AG08396 (cell line): ENCODE results near the gene NAT10.
"Not testable (repeated sequence)": the region's sequence is repeated elsewhere in the genome, so short reads cannot be mapped to it uniquely, and the experiment has no call there.

Experiments used
- DNase-seq: peaks from one replicate; pipeline ENCODE4 v3.0.0; 2012; ENCODE audit warnings: low spot score, mixed read lengths

NAT10 gene

DNA sequence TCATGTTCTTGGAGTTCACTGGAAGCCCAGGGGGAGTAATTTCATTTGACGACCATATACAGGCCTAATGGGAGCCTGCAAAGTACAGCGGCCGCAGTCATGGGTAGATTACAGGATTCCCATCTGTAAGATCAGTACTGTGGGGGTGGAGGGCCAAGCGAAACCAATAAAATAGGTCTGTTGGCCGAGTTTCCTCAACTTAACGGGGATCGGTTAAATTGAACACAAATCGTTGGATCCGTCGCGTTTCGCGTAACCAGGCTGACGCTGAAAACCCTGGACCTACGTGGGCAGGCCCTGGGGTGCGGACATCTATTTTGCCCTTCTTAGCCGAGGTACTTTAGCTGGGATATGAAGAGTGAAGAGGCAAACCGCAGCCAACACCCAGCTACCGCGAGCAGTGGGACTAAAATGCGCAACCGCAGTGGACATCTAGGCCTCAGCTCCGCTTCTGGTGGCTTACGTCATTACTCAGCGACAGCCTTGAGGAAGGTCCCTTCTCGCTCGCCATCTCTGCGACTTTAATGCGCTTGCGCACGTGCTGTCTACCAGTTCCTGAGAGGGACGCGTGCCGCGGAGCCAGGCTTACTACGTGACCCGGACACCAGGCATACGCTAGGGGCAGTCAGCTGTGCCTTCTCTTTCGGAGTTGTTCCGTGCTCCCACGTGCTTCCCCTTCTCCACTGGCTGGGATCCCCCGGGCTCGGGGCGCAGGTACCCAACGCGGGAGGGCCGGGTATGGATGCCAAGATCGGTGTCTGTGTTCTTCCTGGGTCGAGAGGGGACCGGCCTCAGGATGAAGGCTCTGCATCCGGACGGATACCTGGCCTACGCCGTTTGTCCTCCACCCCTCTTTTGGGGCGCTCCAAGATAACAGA is at the start of gene NAT10:
NAT10 (plus strand) TSS at position 551 of the 878 bp plus-strand sequence. CDS start 2,597 bp downstream, outside the sequence.
- peak; percentile 96 for DNase-seq

GRCh38 chr11:34056672-34057071 is 48.8 kb upstream of the NAT10 start:
- DNase-seq = no peak

GRCh38 chr11:34063061-34063795 is 42.2 kb upstream of the NAT10 start:
- DNase-seq = peak; percentile 20

DNA sequence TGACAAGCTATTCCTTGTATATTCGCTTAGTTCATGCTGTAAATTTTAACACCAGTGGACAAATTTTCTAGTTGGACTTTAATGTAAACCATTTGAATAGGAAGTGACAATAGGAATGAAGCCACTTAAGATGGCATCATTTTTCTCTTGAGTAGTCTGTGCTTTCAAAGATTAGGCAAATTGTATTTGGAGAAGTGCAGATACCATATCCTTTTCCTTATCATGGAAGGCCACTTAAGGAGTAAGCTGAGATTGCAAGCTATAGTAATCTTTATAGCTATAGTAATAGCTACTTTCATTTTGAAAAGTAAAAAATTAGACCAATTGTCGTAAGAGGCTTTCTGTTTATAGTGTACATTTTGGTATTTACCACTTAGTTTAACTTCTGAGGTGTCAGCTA is 41.1 kb upstream of the NAT10 start:
- DNase-seq = no peak

DNA sequence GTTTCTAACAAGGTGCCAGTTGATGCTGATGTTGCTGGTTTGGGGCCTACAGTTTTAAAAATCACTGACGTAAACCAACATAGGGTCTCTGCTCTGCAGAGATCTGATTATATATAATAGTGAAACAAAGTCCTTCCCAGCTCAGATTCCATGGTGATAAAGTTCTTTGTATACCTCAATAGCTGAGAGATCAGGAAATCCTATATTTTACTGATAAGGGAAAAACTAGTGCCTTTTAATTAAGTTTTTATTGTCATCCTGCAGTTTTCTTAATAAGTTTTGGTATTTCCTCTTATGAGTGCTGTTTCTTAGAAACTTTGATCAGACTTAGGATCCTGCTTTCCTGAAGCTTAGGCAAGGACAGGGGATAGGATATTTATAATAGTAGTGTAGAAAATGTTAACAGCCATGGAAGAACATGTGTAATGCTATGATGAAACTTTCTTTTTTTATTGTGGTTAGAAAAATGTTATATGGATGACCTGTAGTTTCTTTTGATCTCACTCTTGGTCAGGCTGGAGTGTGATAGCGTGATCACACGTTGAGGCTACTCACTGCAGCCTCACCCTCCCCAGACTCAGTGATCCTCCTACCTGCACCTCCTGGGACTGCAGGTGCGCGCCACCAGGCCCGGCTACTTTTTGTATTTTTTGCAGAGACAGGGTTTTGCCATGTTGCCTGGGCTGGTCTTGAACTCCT is 39.8 kb upstream of the NAT10 start:
- DNase-seq = no peak

DNA sequence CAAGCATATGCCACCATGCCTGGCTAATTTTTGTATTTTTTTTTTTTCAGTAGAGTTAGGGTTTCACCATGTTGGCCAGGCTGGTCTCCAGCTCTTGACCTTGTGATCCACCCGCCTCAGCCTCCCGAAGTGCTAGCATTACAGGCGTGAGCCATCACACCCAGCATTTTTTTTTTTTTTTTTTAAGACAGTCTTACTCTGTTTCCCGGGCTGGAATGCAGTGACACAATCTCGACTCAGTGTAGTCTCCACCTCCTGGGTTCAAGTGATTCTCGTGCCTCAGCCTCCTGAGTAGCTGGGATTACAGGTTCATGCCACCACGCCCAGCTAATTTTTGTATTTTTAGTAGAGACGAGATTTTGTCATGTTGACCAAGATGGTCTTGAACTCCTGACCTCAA is 38.7 kb upstream of the NAT10 start:
- DNase-seq = not testable (repeated sequence)

DNA sequence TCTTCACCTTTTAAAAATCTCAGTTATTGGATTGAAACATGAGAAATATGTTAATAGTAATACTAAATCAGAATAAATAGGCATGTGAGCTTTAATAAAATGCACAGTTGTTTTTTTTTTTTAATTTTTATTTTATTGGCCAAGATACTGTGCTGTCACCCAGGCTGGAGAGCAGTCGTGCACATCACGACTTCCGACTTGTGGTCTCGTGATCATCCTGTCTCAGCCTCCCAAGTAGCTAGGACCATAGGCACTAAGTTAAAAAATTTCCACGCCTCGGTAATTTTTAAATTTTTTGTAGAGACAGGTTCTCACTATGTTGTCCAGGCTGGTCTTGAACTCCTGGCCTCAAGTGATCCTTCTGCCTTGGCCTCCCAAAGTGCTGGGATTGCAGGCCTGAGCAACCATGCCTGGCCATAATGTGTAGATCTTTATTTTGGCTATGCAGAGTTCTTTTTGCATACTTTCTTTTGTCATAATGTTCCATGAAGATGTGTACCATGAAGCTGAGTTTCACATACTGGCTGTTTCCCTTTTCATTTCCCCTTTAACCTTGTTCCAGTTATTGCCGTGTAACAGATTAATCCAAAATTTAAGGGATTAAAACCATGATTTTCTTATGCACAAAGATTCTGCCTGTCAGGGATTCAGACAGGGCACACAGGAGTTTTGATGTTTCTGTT is 37.9 kb upstream of the NAT10 start:
- no peak for DNase-seq

GRCh38 chr11:34068111-34068510 is 37.3 kb upstream of the NAT10 start:
- peak; percentile 12 for DNase-seq

GRCh38 chr11:34071306-34071705 is 34.1 kb upstream of the NAT10 start:
- not testable (repeated sequence) for DNase-seq

DNA sequence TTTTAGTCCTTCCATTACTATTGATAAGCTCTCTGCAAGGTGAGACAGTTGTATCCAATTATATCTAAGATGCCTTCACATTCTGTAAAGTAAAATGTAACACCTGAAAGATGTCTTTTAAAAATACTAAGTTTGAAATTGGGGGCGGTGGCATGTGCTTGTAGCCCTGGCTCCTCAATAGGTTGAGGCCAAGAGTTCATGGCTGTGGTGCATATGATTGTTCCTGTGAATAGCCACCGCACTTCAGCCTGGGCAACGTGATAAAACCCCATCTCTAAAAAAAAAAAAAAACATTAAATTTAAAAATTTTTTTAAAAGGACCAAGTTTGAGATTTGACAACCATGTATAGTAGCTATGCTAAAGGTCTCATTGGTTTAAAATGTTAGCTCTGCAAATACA is 33.4 kb upstream of the NAT10 start:
- DNase-seq = no peak

- DNase-seq = no peak
These were observed 32.6 kb upstream of the NAT10 start for GRCh38 chr11:34072832-34073231.

GRCh38 chr11:34074391-34074790 is 31.0 kb upstream of the NAT10 start:
- no peak for DNase-seq

GRCh38 chr11:34075178-34075820 is 30.1 kb upstream of the NAT10 start:
- DNase-seq = peak; percentile 50

DNA sequence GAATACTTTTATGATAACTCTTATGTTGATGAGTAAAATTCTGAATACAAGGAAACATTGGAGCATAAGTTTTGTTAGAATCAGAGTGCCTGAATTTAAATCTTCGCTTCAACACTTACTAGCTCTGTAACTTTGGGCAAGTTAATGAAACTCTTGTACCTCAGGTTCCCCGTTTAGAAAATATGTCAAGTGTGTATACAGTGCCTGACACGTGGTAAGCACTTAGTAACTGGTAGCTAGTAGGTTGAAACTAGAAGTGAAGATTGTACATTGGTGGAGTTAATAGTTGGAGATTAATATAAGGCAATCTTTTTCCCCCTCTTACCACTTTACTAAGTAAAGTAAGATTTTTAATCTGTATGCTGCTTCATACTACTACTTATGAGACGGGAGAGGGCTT is 24.8 kb upstream of the NAT10 start:
- DNase-seq = no peak

DNA sequence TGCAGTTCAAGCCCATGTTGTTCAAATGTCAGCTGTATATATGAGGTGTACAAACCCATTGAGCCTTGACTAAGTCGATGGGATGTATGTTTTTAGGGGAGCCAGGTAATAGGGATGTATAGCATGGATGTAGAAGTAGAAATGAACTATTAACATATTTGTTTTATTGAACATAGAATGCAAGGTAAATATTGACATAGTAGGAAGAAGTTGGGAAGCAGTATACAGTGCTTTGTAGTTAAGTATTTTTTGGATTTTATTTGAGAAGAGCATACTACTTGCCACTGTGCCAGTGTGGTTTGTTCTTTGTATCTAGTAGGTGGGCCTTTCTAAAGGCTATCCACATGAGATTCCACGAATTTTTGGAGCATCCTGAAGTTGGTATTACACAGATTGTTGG is 20.8 kb upstream of the NAT10 start:
- DNase-seq = no peak

DNA sequence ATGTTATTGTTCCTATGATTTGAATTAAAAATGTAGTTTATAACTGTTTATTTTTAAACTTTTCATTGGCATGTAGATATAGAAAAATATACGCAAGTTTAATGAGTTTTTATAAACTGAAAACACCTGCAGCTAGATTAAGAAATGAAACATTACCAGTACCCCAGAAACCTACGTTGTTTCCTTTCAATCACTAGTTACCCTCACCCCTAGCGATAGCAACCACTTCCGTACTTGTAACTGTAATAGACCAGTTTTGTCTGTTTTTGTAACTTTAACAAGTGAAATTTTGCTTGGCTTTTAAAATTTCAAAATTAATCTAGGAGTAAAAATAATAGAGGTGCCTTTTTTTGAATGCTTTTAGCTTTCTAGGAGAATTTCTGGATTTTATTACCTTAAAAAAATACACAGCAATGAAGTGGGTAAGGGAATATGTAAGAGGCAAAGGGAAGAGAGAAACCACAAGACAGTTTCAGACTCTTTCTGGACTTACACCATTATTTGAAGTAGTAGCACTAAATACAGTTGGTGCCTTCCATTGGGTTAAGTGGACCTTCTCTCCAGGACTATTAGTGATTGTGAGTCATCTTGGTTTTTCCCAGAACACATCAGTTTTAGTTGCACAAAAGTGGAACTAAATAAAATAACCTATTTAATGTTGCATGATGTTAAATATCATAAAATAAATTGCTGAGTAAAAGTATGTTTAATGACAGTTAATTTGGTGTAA is 18.7 kb upstream of the NAT10 start:
- DNase-seq = no peak

GRCh38 chr11:34091825-34092224 is 13.6 kb upstream of the NAT10 start:
- DNase-seq = no peak

GRCh38 chr11:34094900-34095299 is 10.5 kb upstream of the NAT10 start:
- DNase-seq = not testable (repeated sequence)

- DNase-seq = no peak
These were observed 6.6 kb upstream of the NAT10 start for GRCh38 chr11:34098813-34099212.

DNA sequence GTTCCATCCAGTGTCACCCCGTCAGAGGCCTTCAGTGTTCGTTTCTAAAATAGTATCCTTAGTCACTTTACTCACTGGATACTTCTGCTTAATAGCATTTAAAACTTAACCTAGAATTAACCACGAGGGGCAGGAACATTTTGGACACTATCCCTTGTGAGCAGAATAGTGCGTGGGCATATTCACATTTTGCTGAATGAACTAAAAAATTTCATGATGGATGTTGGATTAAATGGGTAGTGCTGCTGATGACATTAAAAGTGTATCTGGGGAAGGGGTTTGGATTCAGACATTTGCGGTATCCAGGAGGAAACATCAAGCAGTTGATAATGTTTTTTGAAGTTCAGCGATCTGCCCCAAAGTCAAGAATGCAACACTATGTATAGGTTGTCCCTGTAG is 750 bp upstream of the NAT10 start:
- no peak for DNase-seq
